OCI-LY7 (cell line): ENCODE measurements around the gene RNF5. TPM values are rescaled to one million over a fixed set of nuclear protein-coding genes. Genes with fewer than 3 reads are reported as not detected.

Experiments used
- BruUV-seq: library from RNA; stranded (reverse); fragments of 400-500 nt; replicated peaks from 2 replicates; lab custom pipeline; 2021; lab: Mats Ljungman, UMichigan
- CTCF ChIA-PET: fragments of 300-600 bp; sonication (Branson Sonifier 250); formaldehyde crosslinking; loops from one replicate; lab custom pipeline; 2022; ENCODE audit warnings: antibody characterized with exemption; ENCODE audit not compliant: unreplicated experiment; lab: Charles Lee
- POLR2A ChIA-PET: fragments of 300-600 bp; sonication (Branson Sonifier 250); formaldehyde crosslinking; loops from one replicate; lab custom pipeline; 2022; ENCODE audit warnings: antibody characterized with exemption; lab: Charles Lee
- DNase-seq: peaks from one replicate; pipeline ENCODE4 v3.0.0-alpha.2; 2015; ENCODE audit warnings: low spot score
- H2AFZ ChIP-seq: fragments of 200-600 bp; sonication (generic), shearing (Covaris generic); 2 replicates; pipeline ENCODE4 v1.6.1; 2014; ENCODE audit warnings: mild to moderate bottlenecking, antibody characterized with exemption, low read length, moderate library complexity
- H3K27ac ChIP-seq: fragments of 200-600 bp; sonication (generic); 2 replicates; pipeline ENCODE4 v1.5.1; 2014; ENCODE audit warnings: mixed run types, low read depth, mild to moderate bottlenecking, moderate library complexity, low read length, inconsistent platforms; ENCODE audit not compliant: poor library complexity, severe bottlenecking
- H3K36me3 ChIP-seq: fragments of 200-600 bp; sonication (generic); 2 replicates; pipeline ENCODE4 v1.6.1; 2014; ENCODE audit warnings: mild to moderate bottlenecking, antibody characterized with exemption, low read length, moderate library complexity, mixed read lengths; ENCODE audit not compliant: insufficient read depth
- H3K4me1 ChIP-seq: fragments of 200-600 bp; sonication (generic); 2 replicates; pipeline ENCODE4 v1.5.1; 2014; ENCODE audit warnings: mild to moderate bottlenecking, low read length; ENCODE audit not compliant: insufficient read depth, poor library complexity, severe bottlenecking
- H3K4me2 ChIP-seq: fragments of 200-600 bp; sonication (generic); 2 replicates; pipeline ENCODE4 v1.6.1; 2014; ENCODE audit warnings: mild to moderate bottlenecking, low read length
- H3K4me3 ChIP-seq: fragments of 200-600 bp; sonication (generic); 2 replicates; pipeline ENCODE4 v1.5.1; 2014; ENCODE audit warnings: mild to moderate bottlenecking, low read depth, low read length; ENCODE audit not compliant: poor library complexity, severe bottlenecking
- H3K79me2 ChIP-seq: fragments of 200-600 bp; sonication (generic); 2 replicates; pipeline ENCODE4 v1.6.1; 2016; ENCODE audit warnings: low read depth, mild to moderate bottlenecking, low read length, moderate library complexity, mixed read lengths; ENCODE audit not compliant: insufficient read depth
- H3K9me2 ChIP-seq: fragments of 200-600 bp; sonication (generic); 2 replicates; pipeline ENCODE4 v1.6.1; 2016; ENCODE audit warnings: mild to moderate bottlenecking, low read length, mixed read lengths; ENCODE audit not compliant: insufficient read depth
- H3K9me3 ChIP-seq: fragments of 200-600 bp; sonication (generic); 2 replicates; pipeline ENCODE4 v1.6.1; 2014; ENCODE audit warnings: mild to moderate bottlenecking, mixed run types, low read length, mixed read lengths
- H4K20me1 ChIP-seq: fragments of 200-600 bp; sonication (generic); 2 replicates; pipeline ENCODE4 v1.6.1; 2014; ENCODE audit warnings: mild to moderate bottlenecking, antibody characterized with exemption, low read length, moderate library complexity, mixed read lengths; ENCODE audit not compliant: insufficient read depth
- EZH2phosphoT487 ChIP-seq: fragments of 200-600 bp; sonication (generic); IDR thresholded peaks from 2 replicates; pipeline ENCODE4 v1.6.1; 2018; ENCODE audit warnings: low read depth, borderline replicate concordance, mild to moderate bottlenecking, mixed run types, antibody characterized with exemption, low read length, moderate library complexity, mixed read lengths
- intact Hi-C: fragments of 100-400 bp; cut with micrococcal nuclease; formaldehyde crosslinking; loops from one replicate; pipeline ENCODE4 v1.10.0; 2022; ENCODE audit not compliant: unreplicated experiment
- total RNA-seq, 2 experiments: library from RNA; depleted of rRNA in 1 of 2; stranded (reverse); fragments of >200 nt in 1 of 2; shearing (Covaris generic) in 1 of 2; gene quantifications; 2 replicates each; pipeline ENCODE4 v1.2.3, GENCODE V29; 2014 to 2022
- TF ChIP-seq, protein P1 (sequence below): fragments of 200-600 bp; sonication (generic); conservative IDR thresholded peaks from 2 replicates; pipeline ENCODE4 v1.5.1; 2014; ENCODE audit warnings: mild to moderate bottlenecking, antibody characterized with exemption, low read length, moderate library complexity, mixed read lengths

RNF5 gene
- total RNA-seq, 2 experiments from 2014 or later: 50.6 to 59.9 TPM

DNA sequence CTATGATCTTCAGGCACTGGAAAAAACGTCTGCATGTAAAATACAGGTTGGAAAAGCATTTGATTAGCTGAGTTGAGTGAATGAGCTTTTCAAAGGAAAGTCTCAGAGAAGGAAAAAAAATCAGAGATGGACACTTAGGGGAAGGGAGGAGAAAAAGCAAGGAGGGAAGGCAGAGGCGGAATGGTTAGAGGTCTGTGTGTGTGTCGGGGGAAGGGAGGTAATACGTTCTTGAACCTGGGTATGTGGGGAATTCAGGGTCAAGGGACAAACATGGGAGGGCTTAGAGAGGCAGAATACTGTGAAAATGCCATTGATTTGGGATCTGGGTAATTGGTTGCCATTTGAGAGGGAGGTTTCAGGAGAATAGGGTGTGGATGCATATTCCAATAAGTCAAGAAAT, 31.5 kb upstream of the RNF5 start:
- TF ChIP-seq, protein P1, sequence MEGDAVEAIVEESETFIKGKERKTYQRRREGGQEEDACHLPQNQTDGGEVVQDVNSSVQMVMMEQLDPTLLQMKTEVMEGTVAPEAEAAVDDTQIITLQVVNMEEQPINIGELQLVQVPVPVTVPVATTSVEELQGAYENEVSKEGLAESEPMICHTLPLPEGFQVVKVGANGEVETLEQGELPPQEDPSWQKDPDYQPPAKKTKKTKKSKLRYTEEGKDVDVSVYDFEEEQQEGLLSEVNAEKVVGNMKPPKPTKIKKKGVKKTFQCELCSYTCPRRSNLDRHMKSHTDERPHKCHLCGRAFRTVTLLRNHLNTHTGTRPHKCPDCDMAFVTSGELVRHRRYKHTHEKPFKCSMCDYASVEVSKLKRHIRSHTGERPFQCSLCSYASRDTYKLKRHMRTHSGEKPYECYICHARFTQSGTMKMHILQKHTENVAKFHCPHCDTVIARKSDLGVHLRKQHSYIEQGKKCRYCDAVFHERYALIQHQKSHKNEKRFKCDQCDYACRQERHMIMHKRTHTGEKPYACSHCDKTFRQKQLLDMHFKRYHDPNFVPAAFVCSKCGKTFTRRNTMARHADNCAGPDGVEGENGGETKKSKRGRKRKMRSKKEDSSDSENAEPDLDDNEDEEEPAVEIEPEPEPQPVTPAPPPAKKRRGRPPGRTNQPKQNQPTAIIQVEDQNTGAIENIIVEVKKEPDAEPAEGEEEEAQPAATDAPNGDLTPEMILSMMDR: no peak
- no peak for TF ChIP-seq EZH2phosphoT487
- ChIA-PET CTCF (no interaction called here), POLR2A (no interaction called here)
- no peak overlapping the region for H3K4me3 ChIP-seq
- H2AFZ ChIP-seq: no peak overlapping the region
- H3K79me2 ChIP-seq: no peaks in the 10 kb centered on the region
- no peaks in the 10 kb centered on the region for H3K4me1 ChIP-seq
- intact Hi-C loops: no loop called here
- no peaks in the 10 kb centered on the region for H3K9me3 ChIP-seq
- no peaks in the 10 kb centered on the region for H3K9me2 ChIP-seq
- no TSS peak for BruUV-seq
- no peaks in the 10 kb centered on the region for H3K36me3 ChIP-seq
- DNase-seq: no peak
- no peaks in the 10 kb centered on the region for H4K20me1 ChIP-seq
- no peak overlapping the region for H3K27ac ChIP-seq
- H3K4me2 ChIP-seq: no peak overlapping the region

DNA sequence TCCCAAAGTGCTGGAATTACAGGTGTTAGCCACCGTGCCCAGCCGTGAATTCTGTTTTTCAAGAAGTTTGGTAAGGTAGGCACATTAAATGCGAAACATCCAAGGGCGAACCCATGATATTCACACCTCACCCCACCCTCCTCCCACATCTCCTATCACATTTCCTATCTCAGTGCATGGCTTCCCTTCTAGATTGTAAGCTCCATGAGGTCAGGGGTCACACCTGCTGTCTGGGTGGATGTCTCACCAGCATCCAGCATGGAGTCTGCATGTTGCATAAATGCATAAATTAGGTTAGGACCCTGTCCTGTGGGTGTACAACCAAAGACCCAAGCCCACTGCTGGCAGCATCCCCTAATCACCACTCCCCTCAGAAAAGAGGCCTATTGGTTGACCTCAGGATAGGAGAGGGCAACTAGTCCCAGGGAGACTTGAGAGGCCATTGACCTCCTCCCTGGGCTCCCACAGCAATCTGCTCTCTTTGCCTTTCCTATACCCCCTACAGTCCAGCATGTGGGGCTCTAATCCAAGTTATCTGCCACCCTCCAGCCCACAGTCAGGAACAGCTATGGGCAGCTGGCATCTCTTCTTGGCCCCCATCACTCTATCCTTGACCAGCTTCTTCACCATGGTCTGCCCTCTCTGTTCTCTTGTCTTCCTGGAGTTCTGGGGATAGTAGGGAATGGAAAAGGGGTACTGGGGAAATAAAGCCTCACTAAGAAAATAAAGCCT, 30.6 kb upstream of the RNF5 start:
- intact Hi-C loops: no loop called here
- no peak overlapping the region for H3K27ac ChIP-seq
- no peaks in the 10 kb centered on the region for H3K9me3 ChIP-seq
- TF ChIP-seq, protein P1: no peak
- TF ChIP-seq EZH2phosphoT487: no peak
- ChIA-PET POLR2A (interaction anchor here (0.5 kb wide), 1 partner anchor 13 kb away, joined by 3 read pairs; no protein-coding TSS in a partner anchor), CTCF (no interaction called here)
- H3K36me3 ChIP-seq: no peaks in the 10 kb centered on the region
- no peaks in the 10 kb centered on the region for H4K20me1 ChIP-seq
- no TSS peak for BruUV-seq
- H3K79me2 ChIP-seq: no peaks in the 10 kb centered on the region
- no peak for DNase-seq
- no peak overlapping the region for H3K4me3 ChIP-seq
- no peak overlapping the region for H2AFZ ChIP-seq
- H3K9me2 ChIP-seq: no peaks in the 10 kb centered on the region
- peaks cover under 1% of the 10 kb centered on the region for H3K4me1 ChIP-seq
- H3K4me2 ChIP-seq: no peak overlapping the region
